ENCODE measurements around the gene PARVG. TPM values are rescaled to one million over a fixed set of nuclear protein-coding genes. Genes with fewer than 3 reads are reported as not detected.

The PARVG gene
- total RNA-seq, 2 experiments from 2014 or later: 58.5 to 59.5 TPM

GRCh38 chr22:44159221-44159620 lies 21.5 kb upstream of the PARVG start:
- intact Hi-C loops (cut with micrococcal nuclease): no loop called here
- Mint-ChIP-seq H3K27me3 (no peaks in the 10 kb centered on the region), H3K27ac (no peak overlapping the region), H3K36me3 (peaks cover 8% of the 10 kb centered on the region), H3K4me3 (no peak overlapping the region), H3K9me3 (no peaks in the 10 kb centered on the region), H3K4me1 (ENCODE audit: low read depth) (no peaks in the 10 kb centered on the region)
- CTCF ChIA-PET: no interaction called here
- POLR2A ChIA-PET: no interaction called here
- no peak for DNase-seq

- no peak for DNase-seq
- no peak overlapping the region for H3K4me3 Mint-ChIP-seq
- intact Hi-C loops (cut with micrococcal nuclease): no loop called here
- H3K27me3 Mint-ChIP-seq: no peaks in the 10 kb centered on the region
- no peaks in the 10 kb centered on the region for H3K9me3 Mint-ChIP-seq
- ChIA-PET POLR2A (no interaction called here), CTCF (no interaction called here)
- peaks cover 8% of the 10 kb centered on the region for H3K36me3 Mint-ChIP-seq
- H3K27ac Mint-ChIP-seq: no peak overlapping the region
- no peaks in the 10 kb centered on the region for H3K4me1 Mint-ChIP-seq (ENCODE audit: low read depth)
Observed at GRCh38 chr22:44159811-44160210, 20.9 kb upstream of the PARVG start.

- peaks cover 8% of the 10 kb centered on the region for H3K36me3 Mint-ChIP-seq
- H3K27ac Mint-ChIP-seq: no peak overlapping the region
- DNase-seq: no peak
- H3K4me1 Mint-ChIP-seq (ENCODE audit: low read depth): no peaks in the 10 kb centered on the region
- ChIA-PET POLR2A (no interaction called here), CTCF (no interaction called here)
- H3K4me3 Mint-ChIP-seq: no peak overlapping the region
- H3K9me3 Mint-ChIP-seq: no peaks in the 10 kb centered on the region
- intact Hi-C loops (cut with micrococcal nuclease): no loop called here
- H3K27me3 Mint-ChIP-seq: no peaks in the 10 kb centered on the region
Observed at GRCh38 chr22:44160421-44160820, 20.3 kb upstream of the PARVG start.

GRCh38 chr22:44161673-44162072 lies 19.1 kb upstream of the PARVG start:
- CTCF ChIA-PET: no interaction called here
- H3K9me3 Mint-ChIP-seq: no peaks in the 10 kb centered on the region

GRCh38 chr22:44162960-44163359 lies 17.8 kb upstream of the PARVG start:
- H3K4me3 Mint-ChIP-seq: no peak overlapping the region
- intact Hi-C loops (cut with micrococcal nuclease): no loop called here
- ChIA-PET CTCF (no interaction called here), POLR2A (no interaction called here)
- H3K27ac Mint-ChIP-seq: no peak overlapping the region
- H3K27me3 Mint-ChIP-seq: no peaks in the 10 kb centered on the region
- no peaks in the 10 kb centered on the region for H3K4me1 Mint-ChIP-seq (ENCODE audit: low read depth)
- H3K9me3 Mint-ChIP-seq: no peaks in the 10 kb centered on the region
- DNase-seq: no peak
- peaks cover 7% of the 10 kb centered on the region for H3K36me3 Mint-ChIP-seq

More at GRCh38 chr22:44161673-44162072, 19.1 kb upstream of the PARVG start:
- DNase-seq: no peak
- intact Hi-C loops (cut with micrococcal nuclease): no loop called here
- Mint-ChIP-seq H3K4me3 (no peak overlapping the region), H3K27me3 (no peaks in the 10 kb centered on the region), H3K27ac (no peak overlapping the region), H3K36me3 (peaks cover 8% of the 10 kb centered on the region), H3K4me1 (ENCODE audit: low read depth) (no peaks in the 10 kb centered on the region)
- POLR2A ChIA-PET: no interaction called here

- Mint-ChIP-seq H3K4me3 (no peak overlapping the region), H3K27ac (no peak overlapping the region), H3K36me3 (peaks cover 5% of the 10 kb centered on the region), H3K27me3 (no peaks in the 10 kb centered on the region), H3K4me1 (ENCODE audit: low read depth) (no peaks in the 10 kb centered on the region), H3K9me3 (no peaks in the 10 kb centered on the region)
- intact Hi-C loops (cut with micrococcal nuclease): no loop called here
- CTCF ChIA-PET: no interaction called here
- DNase-seq: no peak
- POLR2A ChIA-PET: no interaction called here
Observed at GRCh38 chr22:44163536-44163935, 17.2 kb upstream of the PARVG start.

- ChIA-PET CTCF (no interaction called here), POLR2A (no interaction called here)
- intact Hi-C loops (cut with micrococcal nuclease): no loop called here
- Mint-ChIP-seq H3K4me1 (ENCODE audit: low read depth) (no peaks in the 10 kb centered on the region), H3K9me3 (no peaks in the 10 kb centered on the region), H3K36me3 (peaks cover 2% of the 10 kb centered on the region), H3K27me3 (no peaks in the 10 kb centered on the region), H3K27ac (no peak overlapping the region), H3K4me3 (no peak overlapping the region)
- DNase-seq: no peak
Observed at GRCh38 chr22:44164031-44164430, 16.7 kb upstream of the PARVG start.

GRCh38 chr22:44165286-44165874 lies 15.3 kb upstream of the PARVG start:
- intact Hi-C loops (cut with micrococcal nuclease): no loop called here
- no peak for DNase-seq
- CTCF ChIA-PET: no interaction called here
- Mint-ChIP-seq H3K4me1 (ENCODE audit: low read depth) (no peaks in the 10 kb centered on the region), H3K9me3 (no peaks in the 10 kb centered on the region), H3K4me3 (no peak overlapping the region), H3K27me3 (no peaks in the 10 kb centered on the region), H3K27ac (no peak overlapping the region), H3K36me3 (peaks cover 2% of the 10 kb centered on the region)
- POLR2A ChIA-PET: interaction anchor here (0.6 kb wide), 1 partner anchor 14 kb away, joined by 3 read pairs; no protein-coding TSS in a partner anchor

GRCh38 chr22:44166498-44167276 lies 14.0 kb upstream of the PARVG start:
- intact Hi-C loops (cut with micrococcal nuclease): no loop called here
- POLR2A ChIA-PET: no interaction called here
- H3K4me3 Mint-ChIP-seq: no peak overlapping the region
- H3K27ac Mint-ChIP-seq: no peak overlapping the region
- peaks cover 2% of the 10 kb centered on the region for H3K36me3 Mint-ChIP-seq
- no peaks in the 10 kb centered on the region for H3K27me3 Mint-ChIP-seq
- DNase-seq: no peak
- no peaks in the 10 kb centered on the region for H3K4me1 Mint-ChIP-seq (ENCODE audit: low read depth)
- CTCF ChIA-PET: interaction anchor here (0.8 to 1.0 kb wide), 2 partner anchors 15 kb away, joined by 3 read pairs; partner anchors contain the start of gene PARVG
- H3K9me3 Mint-ChIP-seq: no peaks in the 10 kb centered on the region

GRCh38 chr22:44167501-44167900 lies 13.2 kb upstream of the PARVG start:
- intact Hi-C loops (cut with micrococcal nuclease): no loop called here
- H3K27me3 Mint-ChIP-seq: no peaks in the 10 kb centered on the region
- CTCF ChIA-PET: interaction anchor here (0.8 kb wide), 1 partner anchor 14 kb away, joined by 3 read pairs; no protein-coding TSS in a partner anchor
- POLR2A ChIA-PET: no interaction called here
- peaks cover 2% of the 10 kb centered on the region for H3K36me3 Mint-ChIP-seq
- no peak overlapping the region for H3K27ac Mint-ChIP-seq
- H3K9me3 Mint-ChIP-seq: no peaks in the 10 kb centered on the region
- no peaks in the 10 kb centered on the region for H3K4me1 Mint-ChIP-seq (ENCODE audit: low read depth)
- H3K4me3 Mint-ChIP-seq: no peak overlapping the region
- no peak for DNase-seq

GRCh38 chr22:44168206-44168605 lies 12.5 kb upstream of the PARVG start:
- ChIA-PET POLR2A (no interaction called here), CTCF (no interaction called here)
- no peak for DNase-seq
- H3K4me1 Mint-ChIP-seq (ENCODE audit: low read depth): no peaks in the 10 kb centered on the region
- H3K9me3 Mint-ChIP-seq: no peaks in the 10 kb centered on the region
- no peaks in the 10 kb centered on the region for H3K27me3 Mint-ChIP-seq
- peaks cover 2% of the 10 kb centered on the region for H3K36me3 Mint-ChIP-seq
- no peak overlapping the region for H3K4me3 Mint-ChIP-seq
- no peak overlapping the region for H3K27ac Mint-ChIP-seq
- intact Hi-C loops (cut with micrococcal nuclease): no loop called here

GRCh38 chr22:44170470-44170869 lies 10.3 kb upstream of the PARVG start:
- H3K4me3 Mint-ChIP-seq: no peak overlapping the region
- CTCF ChIA-PET: no interaction called here
- H3K27ac Mint-ChIP-seq: no peak overlapping the region
- no peaks in the 10 kb centered on the region for H3K27me3 Mint-ChIP-seq
- no peak for DNase-seq
- H3K36me3 Mint-ChIP-seq: peaks cover 2% of the 10 kb centered on the region
- intact Hi-C loops (cut with micrococcal nuclease): no loop called here
- H3K9me3 Mint-ChIP-seq: no peaks in the 10 kb centered on the region
- H3K4me1 Mint-ChIP-seq (ENCODE audit: low read depth): no peaks in the 10 kb centered on the region
- POLR2A ChIA-PET: no interaction called here

- CTCF ChIA-PET: no interaction called here
- intact Hi-C loops (cut with micrococcal nuclease): no loop called here
- Mint-ChIP-seq H3K9me3 (no peaks in the 10 kb centered on the region), H3K4me1 (ENCODE audit: low read depth) (no peaks in the 10 kb centered on the region), H3K36me3 (peaks cover 2% of the 10 kb centered on the region), H3K4me3 (no peak overlapping the region), H3K27me3 (no peaks in the 10 kb centered on the region), H3K27ac (no peak overlapping the region)
- POLR2A ChIA-PET: no interaction called here
- DNase-seq: no peak
Observed at GRCh38 chr22:44171561-44171960, 9.2 kb upstream of the PARVG start.
